GM18526 (cell line): ENCODE measurements around the gene ELP5.

Experiments
- POLR2A ChIP-seq: IDR thresholded peaks from 3 replicates; pipeline ENCODE4 v1.6.1; 2011; ENCODE audit not compliant: insufficient read length; ENCODE audit errors: extremely low read depth

The ELP5 gene

GRCh38 chr17:7256766-7257456 is 4.9 kb downstream of the ELP5 start:
- no peak for TF ChIP-seq POLR2A

GRCh38 chr17:7258731-7259554 is 6.9 kb downstream of the ELP5 start:
- TF ChIP-seq POLR2A, result no peak

DNA sequence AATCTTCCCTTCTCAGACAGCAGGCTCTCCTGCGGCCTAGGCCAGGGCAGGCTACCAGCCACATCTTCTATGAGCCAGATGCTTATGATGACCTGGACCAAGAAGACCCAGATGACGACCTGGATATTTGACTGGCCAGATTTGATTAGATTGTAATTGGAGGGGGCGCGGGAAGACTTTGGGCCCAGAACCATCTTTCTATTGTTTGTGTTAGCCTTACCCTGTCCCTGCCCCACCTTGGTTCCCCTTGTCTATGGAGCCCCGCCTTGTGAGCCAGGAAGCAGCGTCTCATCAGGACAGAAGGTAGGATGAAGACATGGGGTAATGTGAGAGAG is 7.5 kb downstream of the ELP5 start:
- TF ChIP-seq POLR2A, result no peak

- no peak for TF ChIP-seq POLR2A
Measured at GRCh38 chr17:7260151-7260550, 8.1 kb downstream of the ELP5 start.

DNA sequence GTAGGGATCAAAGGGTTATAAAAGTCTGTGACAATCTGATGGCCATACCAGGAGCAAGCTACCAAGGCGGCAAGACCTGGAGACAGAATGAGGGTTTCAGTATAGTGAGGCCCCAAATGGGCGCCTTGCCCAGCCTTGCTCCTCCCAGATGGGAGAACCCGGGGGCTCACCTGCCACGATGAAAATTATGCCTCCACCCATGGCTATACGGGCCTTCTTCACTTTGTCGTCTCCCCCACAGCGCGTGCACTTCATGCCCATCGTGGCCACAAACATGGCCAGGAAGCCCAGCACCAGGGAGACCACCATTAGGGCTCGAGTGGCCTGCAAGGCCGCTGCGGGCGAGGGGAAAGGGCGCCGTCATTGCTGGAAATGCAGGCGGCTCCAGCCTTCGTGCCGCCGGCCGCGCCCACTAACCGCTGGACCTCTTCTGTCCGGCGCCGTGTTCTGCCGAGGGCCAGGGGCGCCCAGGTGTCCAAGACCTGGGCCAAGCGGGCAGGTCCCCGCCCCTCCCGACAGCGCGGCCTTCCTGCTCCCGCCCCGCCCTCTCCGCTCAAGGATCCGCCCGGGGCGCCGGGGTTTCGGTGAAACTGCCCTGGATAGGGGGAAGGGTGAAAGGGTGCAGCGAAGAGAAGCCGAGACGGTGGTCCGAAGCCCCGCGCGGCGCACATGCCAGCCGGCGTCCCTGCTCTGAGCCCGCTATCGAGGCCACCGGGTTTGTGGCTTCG is 8.8 kb downstream of the ELP5 start:
- TF ChIP-seq POLR2A, result no peak

GRCh38 chr17:7261379-7262191 is 9.6 kb downstream of the ELP5 start:
- TF ChIP-seq POLR2A, result no peak

GRCh38 chr17:7262192-7262934 is 10.3 kb downstream of the ELP5 start, which contains the start of gene CLDN7:
Gene CLDN7, minus strand, starts transcription at chr17:7262478. Its CDS starts 435 bp downstream, at chr17:7262043.
- no peak for TF ChIP-seq POLR2A

DNA sequence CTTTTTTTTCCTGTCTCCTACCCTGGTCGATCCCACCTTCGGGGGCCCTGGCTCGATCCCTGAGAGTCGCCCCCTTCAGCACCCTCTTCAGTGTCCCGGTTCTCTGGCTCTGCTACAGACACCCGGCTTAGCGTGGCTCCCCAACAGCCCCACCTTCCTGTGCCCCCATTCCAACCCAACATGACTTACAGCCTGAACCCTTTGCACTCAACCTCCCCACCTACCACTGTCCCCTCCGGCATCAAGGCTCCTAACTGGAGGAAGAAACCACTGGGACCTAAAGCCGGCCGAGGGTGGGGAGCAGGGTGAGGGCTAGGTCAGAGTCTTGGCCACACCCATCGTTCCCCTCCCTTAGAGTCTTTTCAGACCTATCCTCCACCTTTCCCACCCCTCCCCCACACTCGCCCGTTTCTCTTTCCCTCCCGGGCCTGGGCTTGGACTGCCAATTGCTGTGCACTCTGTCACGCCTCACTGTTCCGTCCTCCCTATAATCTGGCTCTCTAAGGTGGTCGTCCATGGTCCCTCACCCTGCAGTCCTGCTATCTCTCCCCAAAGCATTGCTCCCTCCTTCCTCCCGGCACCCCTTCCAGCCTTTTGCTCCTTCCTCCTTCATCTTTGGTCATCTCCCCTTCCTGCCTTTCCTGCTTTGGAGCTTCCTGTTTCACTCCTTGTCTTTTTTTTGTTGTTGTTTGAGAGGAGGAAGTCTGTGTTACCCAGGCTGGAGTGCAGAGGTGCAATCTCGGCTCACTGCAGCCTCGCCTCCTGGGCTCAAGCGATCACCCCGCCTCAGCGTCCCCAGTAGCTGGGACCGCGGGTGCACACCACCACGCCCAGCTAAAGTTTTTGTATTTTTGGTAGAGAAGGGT is 11.2 kb downstream of the ELP5 start:
- TF ChIP-seq POLR2A, result no peak

- TF ChIP-seq POLR2A, result no peak
Measured at GRCh38 chr17:7263801-7264078, 11.7 kb downstream of the ELP5 start.

DNA sequence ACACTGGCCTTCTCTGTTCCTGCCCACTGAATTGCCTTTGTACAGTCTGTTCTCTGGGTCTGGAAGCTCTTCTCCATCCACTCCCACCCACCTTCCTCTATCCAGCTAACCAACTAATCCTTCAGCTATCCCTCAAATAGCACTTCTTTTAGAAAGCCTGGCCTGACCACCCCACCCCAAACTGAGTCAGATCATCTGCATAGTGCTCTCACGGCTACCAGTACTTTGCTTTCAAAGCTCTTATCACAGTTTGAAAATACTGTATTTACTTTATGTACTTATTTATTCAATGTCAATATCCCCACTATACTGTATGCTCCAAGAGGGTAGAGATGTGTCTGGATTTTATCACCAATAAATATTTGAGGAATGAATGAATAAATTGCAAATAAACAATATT is 14.8 kb downstream of the ELP5 start:
- TF ChIP-seq POLR2A, result no peak

GRCh38 chr17:7279448-7279847 is 27.4 kb downstream of the ELP5 start:
- no peak for TF ChIP-seq POLR2A

- no peak for TF ChIP-seq POLR2A
Measured at GRCh38 chr17:7280519-7281073, 28.6 kb downstream of the ELP5 start.

GRCh38 chr17:7281074-7281952 is 29.3 kb downstream of the ELP5 start, which contains the start of gene SLC2A4:
Gene SLC2A4, plus strand, starts transcription at chr17:7281718. Its CDS starts 217 bp downstream, at chr17:7281935.
- TF ChIP-seq POLR2A, result no peak
